ENCODE measurements around the gene TTC21B.
"Not testable (repeated sequence)": the region's sequence is repeated elsewhere in the genome, so short reads cannot be mapped to it uniquely, and the experiment has no call there.

Gene TTC21B

GRCh38 chr2:165953655-165954606 lies at the start of gene TTC21B:
TTC21B (minus strand) TSS chr2:165953776; CDS start chr2:165953705, 71 bp downstream.
- FAIRE-seq, result peak; percentile 10

- FAIRE-seq, result no peak
Measured at GRCh38 chr2:166000401-166000800, 46.8 kb upstream of the TTC21B start.

- FAIRE-seq, result no peak
Measured at GRCh38 chr2:165990846-165991245, 37.3 kb upstream of the TTC21B start.

- FAIRE-seq, result no peak
Measured at GRCh38 chr2:165989851-165990250, 36.3 kb upstream of the TTC21B start.

- no peak for FAIRE-seq
Measured at GRCh38 chr2:165985120-165985519, 31.5 kb upstream of the TTC21B start.

GRCh38 chr2:165972161-165972560 lies 18.6 kb upstream of the TTC21B start:
- not testable (repeated sequence) for FAIRE-seq

- no peak for FAIRE-seq
Measured at GRCh38 chr2:165970663-165971062, 17.1 kb upstream of the TTC21B start.

- FAIRE-seq, result no peak
Measured at GRCh38 chr2:165969227-165969626, 15.7 kb upstream of the TTC21B start.

- FAIRE-seq, result no peak
Measured at GRCh38 chr2:165967746-165968145, 14.2 kb upstream of the TTC21B start.

GRCh38 chr2:165961818-165962217 lies 8.2 kb upstream of the TTC21B start:
- no peak for FAIRE-seq

GRCh38 chr2:165959371-165959770 lies 5.8 kb upstream of the TTC21B start:
- FAIRE-seq, result no peak

GRCh38 chr2:165958313-165958960 lies 4.9 kb upstream of the TTC21B start:
- FAIRE-seq, result no peak

GRCh38 chr2:165957030-165957675 lies 3.6 kb upstream of the TTC21B start:
- no peak for FAIRE-seq

- FAIRE-seq, result no peak
Measured at GRCh38 chr2:165953306-165953654, 296 bp downstream of the TTC21B start.

- no peak for FAIRE-seq
Measured at GRCh38 chr2:165952741-165953211, 800 bp downstream of the TTC21B start.

GRCh38 chr2:165952085-165952484 lies 1.5 kb downstream of the TTC21B start:
- no peak for FAIRE-seq

GRCh38 chr2:165950438-165950837 lies 3.1 kb downstream of the TTC21B start:
- no peak for FAIRE-seq

GRCh38 chr2:165941827-165942226 lies 11.7 kb downstream of the TTC21B start:
- no peak for FAIRE-seq

GRCh38 chr2:165938237-165938636 lies 15.3 kb downstream of the TTC21B start:
- no peak for FAIRE-seq

- FAIRE-seq, result peak; percentile 31
Measured at GRCh38 chr2:165933211-165933910, 20.2 kb downstream of the TTC21B start.

GRCh38 chr2:165927774-165928173 lies 25.8 kb downstream of the TTC21B start:
- FAIRE-seq, result no peak

GRCh38 chr2:165927353-165927752 lies 26.2 kb downstream of the TTC21B start:
- no peak for FAIRE-seq

- FAIRE-seq, result no peak
Measured at GRCh38 chr2:165924946-165925345, 28.6 kb downstream of the TTC21B start.

Data from colon (tissue), 2 donors.